Gastrocnemius medialis (tissue), 4 donors: ENCODE measurements around the gene CDC14B. TPM values are rescaled to one million over a fixed set of nuclear protein-coding genes. Genes with fewer than 3 reads are reported as not detected.
"Not testable (repeated sequence)": the region's sequence is repeated elsewhere in the genome, so short reads cannot be mapped to it uniquely, and the experiment has no call there.

ENCODE experiments used
- ATAC-seq, 2 donors: fragments of 150-250 bp; one replicate each; pipeline ENCODE4 v1.9.1; 2016
- DNase-seq, 2 donors: peaks; one replicate each; pipeline ENCODE4 v3.0.0-alpha.2; 2019
- H3K27ac ChIP-seq, 4 donors: fragments of 200-600 bp; sonication (generic); 1 replicate in 1 of 4; 2 replicates in 3 of 4; pipeline ENCODE4 v1.5.1; 2016 to 2018; ENCODE audit warnings: mild to moderate bottlenecking in 2 of 4, moderate library complexity in 1 of 4
- H3K27me3 ChIP-seq, 3 donors: fragments of 200-600 bp; sonication (generic) in 2 of 3; 1 replicate in 1 of 3; 2 replicates in 2 of 3; pipeline versions ENCODE4 v1.5.1 to v1.6.0; 2016 to 2019; ENCODE audit warnings: mild to moderate bottlenecking in 1 of 3, moderate library complexity in 1 of 3
- H3K36me3 ChIP-seq, 2 donors: fragments of 200-600 bp; sonication (generic) in 1 of 2; one replicate each; pipeline ENCODE4 v1.5.1; 2017 to 2018
- H3K4me1 ChIP-seq, 2 donors: fragments of 200-600 bp; sonication (generic) in 1 of 2; one replicate each; pipeline ENCODE4 v1.5.1; 2016 to 2017; ENCODE audit warnings: mild to moderate bottlenecking in 2 of 2
- H3K4me3 ChIP-seq, 4 donors: fragments of 200-600 bp; sonication (generic) in 3 of 4; 1 replicate in 1 of 4; 2 replicates in 3 of 4; pipeline ENCODE4 v1.5.1; 2016 to 2019; ENCODE audit warnings: mild to moderate bottlenecking in 2 of 4
- H3K9me3 ChIP-seq, 3 donors: fragments of 200-600 bp; sonication (generic) in 2 of 3; 1 replicate in 1 of 3; 2 replicates in 2 of 3; pipeline ENCODE4 v1.5.1; 2016 to 2019
- POLR2A ChIP-seq, 2 donors: fragments of 450-650 bp; IDR thresholded peaks; one replicate each; pipeline ENCODE4 v1.6.1; 2017; ENCODE audit warnings: antibody characterized with exemption in 2 of 2, mild to moderate bottlenecking in 2 of 2, moderate library complexity in 2 of 2
- in situ Hi-C, 4 donors: fragments of 200-750 bp; cut with MboI; loops; one replicate each; pipeline versions ENCODE4 v1.15.0 to v1.8.0; 2017; ENCODE audit warnings: low sequenced_read_pairs in 4 of 4
- intact Hi-C: fragments of 100-400 bp; cut with DNase I; formaldehyde crosslinking; loops from one replicate; pipeline ENCODE4 v1.15.1; 2023; ENCODE audit warnings: low total_unique reads
- total RNA-seq, 4 donors: library from RNA; depleted of rRNA; stranded (reverse); fragments of >200 nt; gene quantifications; one replicate each; pipeline versions ENCODE4 v1.1.0 to v1.2.3, GENCODE V29; 2016
- TF ChIP-seq, protein P1 (sequence below), 5 experiments: fragments of 450-650 bp in 3 of 5; fragments of 200-600 bp in 2 of 5; sonication (generic) in 2 of 5; IDR thresholded peaks in 4 of 5; conservative IDR thresholded peaks in 1 of 5; 1 replicate in 4 of 5; 2 replicates in 1 of 5; pipeline ENCODE4 v1.5.1; 2016 to 2019; ENCODE audit warnings: antibody characterized with exemption in 5 of 5, mild to moderate bottlenecking in 3 of 5, moderate library complexity in 3 of 5

Gene CDC14B
- total RNA-seq, 4 donors from 2014 or later = 2.0 to 9.4 (median 5.5) TPM

DNA sequence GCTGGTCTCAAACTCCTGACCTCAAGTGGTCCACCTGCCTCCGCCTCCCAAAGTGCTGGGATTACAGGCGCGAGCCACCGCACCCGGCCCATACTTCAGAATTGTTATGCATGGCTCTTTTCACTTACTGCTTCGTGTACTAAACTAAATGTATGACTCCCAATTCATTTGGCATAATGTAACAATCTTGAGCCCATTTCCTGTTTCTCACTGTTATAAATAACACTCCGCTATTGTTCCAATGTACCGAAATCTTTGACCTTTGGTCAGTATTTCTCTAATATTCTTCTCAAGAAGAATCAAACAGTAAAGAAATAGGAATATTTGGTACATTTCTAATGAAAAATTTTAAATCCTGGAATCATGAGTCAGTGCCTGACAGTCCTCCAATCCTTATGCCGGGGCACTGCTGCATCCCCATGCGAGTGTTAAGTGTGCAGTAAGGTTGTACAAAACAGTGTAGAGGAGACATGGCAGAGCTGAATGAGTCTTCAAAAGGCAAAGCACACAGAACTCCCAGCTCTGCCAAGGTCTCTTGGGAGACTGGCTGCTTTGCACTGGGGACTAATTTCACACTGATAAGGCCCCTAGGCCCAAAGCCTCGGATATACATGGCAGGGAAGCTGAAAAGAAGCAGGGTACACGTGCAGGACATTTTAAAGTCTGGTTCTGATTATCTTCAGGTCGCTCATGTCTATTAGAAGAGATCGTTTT, 111.3 kb downstream of the CDC14B start:
- intact Hi-C loops = no loop called here
- TF ChIP-seq, protein P1, sequence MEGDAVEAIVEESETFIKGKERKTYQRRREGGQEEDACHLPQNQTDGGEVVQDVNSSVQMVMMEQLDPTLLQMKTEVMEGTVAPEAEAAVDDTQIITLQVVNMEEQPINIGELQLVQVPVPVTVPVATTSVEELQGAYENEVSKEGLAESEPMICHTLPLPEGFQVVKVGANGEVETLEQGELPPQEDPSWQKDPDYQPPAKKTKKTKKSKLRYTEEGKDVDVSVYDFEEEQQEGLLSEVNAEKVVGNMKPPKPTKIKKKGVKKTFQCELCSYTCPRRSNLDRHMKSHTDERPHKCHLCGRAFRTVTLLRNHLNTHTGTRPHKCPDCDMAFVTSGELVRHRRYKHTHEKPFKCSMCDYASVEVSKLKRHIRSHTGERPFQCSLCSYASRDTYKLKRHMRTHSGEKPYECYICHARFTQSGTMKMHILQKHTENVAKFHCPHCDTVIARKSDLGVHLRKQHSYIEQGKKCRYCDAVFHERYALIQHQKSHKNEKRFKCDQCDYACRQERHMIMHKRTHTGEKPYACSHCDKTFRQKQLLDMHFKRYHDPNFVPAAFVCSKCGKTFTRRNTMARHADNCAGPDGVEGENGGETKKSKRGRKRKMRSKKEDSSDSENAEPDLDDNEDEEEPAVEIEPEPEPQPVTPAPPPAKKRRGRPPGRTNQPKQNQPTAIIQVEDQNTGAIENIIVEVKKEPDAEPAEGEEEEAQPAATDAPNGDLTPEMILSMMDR (IDR thresholded peaks at IDR 0.05 in 4 of 5, conservative IDR thresholded peaks at IDR 0.05 in 1 of 5) = no peak
- no peak for TF ChIP-seq POLR2A (IDR thresholded peaks at IDR 0.05)
- no peaks in the 10 kb centered on the region for H3K36me3 ChIP-seq
- no peak overlapping the region for H3K4me3 ChIP-seq
- H3K4me1 ChIP-seq = peaks cover 0 to 7% of the 10 kb centered on the region in 2 donors
- ATAC-seq = no peak
- H3K9me3 ChIP-seq = no peaks in the 10 kb centered on the region
- no peak overlapping the region for H3K27ac ChIP-seq
- in situ Hi-C loops = no loop called here
- DNase-seq = no peak
- no peaks in the 10 kb centered on the region for H3K27me3 ChIP-seq

DNA sequence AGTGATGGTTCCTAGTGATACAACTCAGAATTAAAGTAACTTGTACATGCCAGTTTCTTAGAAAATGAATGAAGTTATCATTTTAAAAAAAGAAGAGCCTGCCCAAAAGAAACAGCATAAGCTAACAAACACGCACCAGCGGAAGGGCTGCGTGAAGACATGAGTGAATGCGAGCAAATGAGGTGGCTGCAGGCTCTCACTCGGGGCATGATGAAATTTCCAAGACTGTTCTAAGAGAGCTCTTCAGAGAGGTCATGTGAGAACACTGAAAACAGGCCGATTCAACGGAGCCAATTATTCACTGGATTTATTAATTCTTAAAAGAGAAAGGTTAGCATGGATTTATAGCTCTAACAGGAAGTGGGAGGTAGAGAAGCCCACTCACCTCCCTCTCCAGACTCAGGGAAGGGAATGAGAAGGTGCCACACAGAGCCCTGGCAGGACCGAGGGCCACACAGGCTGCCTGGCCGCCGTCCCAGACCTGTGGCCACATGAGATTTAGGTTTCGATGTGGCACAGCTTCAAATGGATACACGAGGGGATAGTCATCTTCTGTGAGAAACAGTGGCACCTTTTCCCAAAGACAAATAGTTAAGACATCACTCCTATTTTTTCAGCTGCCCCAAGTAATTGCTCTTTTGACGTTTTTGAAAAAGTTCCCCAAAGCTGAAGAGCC, 114.2 kb downstream of the CDC14B start:
- Histone ChIP-seq H3K4me1 (peaks cover 0 to 7% of the 10 kb centered on the region in 2 donors), H3K27me3 (no peaks in the 10 kb centered on the region), H3K27ac (peak overlapping the region; percentile 36 to 49 (median 40)), H3K9me3 (no peaks in the 10 kb centered on the region), H3K36me3 (no peaks in the 10 kb centered on the region), H3K4me3 (no peak overlapping the region)
- ATAC-seq (peak; percentile 53 to 67), DNase-seq (peak in 1 of 2 donors; percentile 36)
- in situ Hi-C loops (no loop called here), intact Hi-C loops (no loop called here)
- TF ChIP-seq, protein P1 (IDR thresholded peaks at IDR 0.05 in 4 of 5, conservative IDR thresholded peaks at IDR 0.05 in 1 of 5) = no peak
- TF ChIP-seq POLR2A (IDR thresholded peaks at IDR 0.05) = no peak

DNA sequence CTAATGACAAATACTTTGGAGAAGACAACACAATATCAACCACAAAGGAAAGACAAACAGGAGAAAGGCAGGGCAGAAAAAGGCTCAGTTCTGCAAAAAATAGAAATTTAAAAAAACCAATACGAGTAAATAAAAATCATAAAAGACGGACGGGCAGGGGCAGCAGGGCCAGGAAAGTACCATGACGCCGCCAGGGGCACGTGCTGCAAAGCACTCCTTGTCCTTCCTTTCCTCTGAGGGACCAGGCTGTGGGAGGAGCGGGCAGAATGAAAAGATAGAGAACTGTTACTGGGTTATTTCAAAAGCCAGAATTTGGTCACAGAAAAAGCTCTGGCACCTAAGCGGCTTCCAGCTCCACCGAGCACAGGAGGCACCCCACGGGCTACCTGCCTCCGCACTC, 115.7 kb downstream of the CDC14B start:
- peaks cover 0 to 7% of the 10 kb centered on the region in 2 donors for H3K4me1 ChIP-seq
- intact Hi-C loops (no loop called here), in situ Hi-C loops (no loop called here)
- ATAC-seq = no peak
- H3K36me3 ChIP-seq = no peaks in the 10 kb centered on the region
- no peak for TF ChIP-seq POLR2A (IDR thresholded peaks at IDR 0.05)
- TF ChIP-seq, protein P1 (IDR thresholded peaks at IDR 0.05 in 4 of 5, conservative IDR thresholded peaks at IDR 0.05 in 1 of 5) = no peak
- H3K27me3 ChIP-seq = no peaks in the 10 kb centered on the region
- H3K27ac ChIP-seq = no peak overlapping the region
- no peak overlapping the region for H3K4me3 ChIP-seq
- no peaks in the 10 kb centered on the region for H3K9me3 ChIP-seq
- DNase-seq = no peak

DNA sequence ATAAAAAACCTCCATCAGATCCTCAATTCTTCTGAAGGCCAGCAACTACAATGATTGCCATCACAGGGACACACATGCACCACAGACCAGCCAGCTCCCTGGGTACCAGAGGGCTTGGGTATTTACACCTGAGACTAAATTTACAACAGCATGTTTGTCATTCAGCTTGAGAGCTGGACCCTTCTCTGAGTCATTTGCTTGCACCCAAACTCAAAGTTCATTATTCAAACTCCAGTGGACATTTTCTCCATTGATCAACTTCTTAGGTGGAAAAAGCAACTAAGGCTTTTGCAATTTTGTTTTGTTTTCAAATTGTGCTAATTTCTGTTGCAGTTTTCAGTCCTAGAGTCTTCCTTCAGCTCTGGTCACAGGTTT, 116.3 kb downstream of the CDC14B start:
- in situ Hi-C loops, H3K4me1 ChIP-seq, intact Hi-C loops, H3K27me3 ChIP-seq, H3K4me3 ChIP-seq, H3K36me3 ChIP-seq, H3K9me3 ChIP-seq, ATAC-seq, DNase-seq: not testable (repeated sequence)
- peak overlapping the region in 2 of 4 donors; percentile 7 to 21 for H3K27ac ChIP-seq

DNA sequence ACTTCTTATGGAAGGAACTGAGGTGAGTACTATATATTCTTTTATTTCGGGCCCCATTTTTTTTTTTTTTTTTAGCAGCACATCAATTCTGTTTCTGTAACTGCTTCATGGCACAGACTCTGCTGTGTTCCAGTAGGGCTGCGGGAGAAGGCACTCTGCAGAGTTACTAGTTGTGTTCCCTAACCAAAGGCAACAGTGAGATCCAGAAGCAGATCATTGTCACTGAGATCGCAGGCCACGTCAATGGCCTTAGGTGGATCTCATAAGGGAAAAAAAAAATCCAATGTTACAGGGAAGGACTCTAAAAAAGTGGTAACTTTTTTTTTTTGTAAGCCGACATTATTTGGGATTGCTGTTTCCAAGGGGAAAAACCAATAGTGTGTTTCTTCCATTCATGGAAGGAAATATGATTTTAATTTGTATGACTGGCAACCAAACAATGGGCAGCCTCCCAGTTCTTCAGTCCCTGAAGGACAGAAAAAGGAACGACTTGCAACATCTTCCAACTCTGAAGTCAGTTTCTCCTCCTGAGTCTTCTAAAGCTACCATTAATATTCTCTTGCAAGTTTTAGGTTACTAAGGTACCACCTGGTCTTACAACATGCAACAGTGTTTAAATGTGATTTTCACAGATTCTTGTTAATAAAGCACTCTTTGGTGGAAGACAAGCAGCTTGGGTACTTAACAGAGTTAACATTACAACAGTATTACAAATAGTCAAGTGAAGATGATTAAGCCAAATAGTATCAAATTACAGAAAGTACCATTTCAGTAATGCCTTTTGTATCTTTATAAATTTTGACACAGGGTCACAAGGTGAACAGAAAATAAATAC, 116.9 kb downstream of the CDC14B start:
- ATAC-seq = peak; percentile 60 to 64
- peak overlapping the region in 3 of 4 donors; percentile 7 to 21 (median 16) for H3K27ac ChIP-seq

More for the DNA sequence above, 116.9 kb downstream of the CDC14B start:
- no peak for TF ChIP-seq POLR2A (IDR thresholded peaks at IDR 0.05)
- TF ChIP-seq, protein P1 (IDR thresholded peaks at IDR 0.05 in 4 of 5, conservative IDR thresholded peaks at IDR 0.05 in 1 of 5) = no peak
- Histone ChIP-seq H3K36me3 (no peaks in the 10 kb centered on the region), H3K9me3 (no peaks in the 10 kb centered on the region), H3K4me3 (no peak overlapping the region), H3K4me1 (peaks cover 0 to 7% of the 10 kb centered on the region in 2 donors), H3K27me3 (no peaks in the 10 kb centered on the region)
- peak in 1 of 2 donors; percentile 33 for DNase-seq
- intact Hi-C loops = no loop called here
- in situ Hi-C loops = no loop called here
